Small intestine (tissue), 7 donors: ENCODE results near the gene CRYBG2. TPM values are rescaled to one million over a fixed set of nuclear protein-coding genes. Genes with fewer than 3 reads are reported as not detected.
"Not testable (repeated sequence)": the region's sequence is repeated elsewhere in the genome, so short reads cannot be mapped to it uniquely, and the experiment has no call there.

Source experiments
- DNase-seq, 2 donors: peaks; one replicate each; pipeline versions ENCODE4 v3.0.0 to v3.0.0-alpha.2; 2013
- FAIRE-seq: peaks from 2 replicates; lab custom pipeline; 2012; peaks lifted over from hg19 to GRCh38; lab: Jason Lieb, UNC
- H3K27ac ChIP-seq, 3 donors: one replicate each; pipeline ENCODE4 v1.5.1; 2013; ENCODE audit warnings: low read length in 2 of 3, mild to moderate bottlenecking in 2 of 3, control low read depth in 1 of 3, inconsistent platforms in 1 of 3, low read depth in 1 of 3, moderate library complexity in 1 of 3
- H3K27me3 ChIP-seq, 3 donors: one replicate each; pipeline ENCODE4 v1.6.1; 2013; ENCODE audit warnings: low read length in 3 of 3, inconsistent platforms in 1 of 3; ENCODE audit not compliant: control insufficient read depth in 3 of 3, insufficient read depth in 3 of 3
- H3K36me3 ChIP-seq, 3 donors: one replicate each; pipeline ENCODE4 v1.6.1; 2013; ENCODE audit warnings: low read length in 3 of 3, inconsistent platforms in 1 of 3, low read depth in 1 of 3, mild to moderate bottlenecking in 1 of 3, moderate library complexity in 1 of 3; ENCODE audit not compliant: control insufficient read depth in 3 of 3, insufficient read depth in 2 of 3
- H3K4me1 ChIP-seq, 3 donors: one replicate each; pipeline ENCODE4 v1.6.1; 2013; ENCODE audit warnings: low read length in 2 of 3, inconsistent platforms in 1 of 3, low read depth in 1 of 3, mild to moderate bottlenecking in 1 of 3, moderate library complexity in 1 of 3; ENCODE audit not compliant: control insufficient read depth in 3 of 3, insufficient read depth in 2 of 3
- H3K4me3 ChIP-seq, 3 donors: one replicate each; pipeline ENCODE4 v1.5.1; 2013; ENCODE audit warnings: low read length in 3 of 3, control low read depth in 1 of 3, inconsistent platforms in 1 of 3, low read depth in 1 of 3, mild to moderate bottlenecking in 1 of 3, moderate library complexity in 1 of 3
- H3K9me3 ChIP-seq, 2 donors: one replicate each; pipeline ENCODE4 v1.6.1; 2013; ENCODE audit warnings: low read depth in 1 of 2, low read length in 1 of 2; ENCODE audit not compliant: control insufficient read depth in 2 of 2, insufficient read depth in 1 of 2
- WGBS, 3 donors: extraction: QIAGEN DNeasy Blood & Tissue Kit; methylation state at CpG; one replicate each; pipeline ENCODE4 v1.1.7; 2013; 5-methylcytosine and 5-hydroxymethylcytosine counted together
- polyA plus RNA-seq, 4 donors: library from polyadenylated mRNA; stranded (reverse) in 3 of 4; unstranded in 1 of 4; fragments of 200-250 nt in 3 of 4; fragments of 120-200 nt in 1 of 4; gene quantifications; one replicate each; pipeline versions ENCODE4 v1.2.1 to v1.2.3, GENCODE V29; 2013
- donor health status: healthy with polysubstance abuse.
- donor health status: control.
- donor health status: control.
- donor health status: Bipolar disorder and iron deficiency.
- donor health status: healthy.

Gene CRYBG2
- polyA plus RNA-seq, 4 donors = 2.4 to 267 (median 63.7) TPM

GRCh38 chr1:26295194-26296138, 58.5 kb downstream of the CRYBG2 start:
- no peaks in the 10 kb centered on the region for H3K9me3 ChIP-seq
- FAIRE-seq = no peak
- no peak overlapping the region for H3K27ac ChIP-seq
- no peaks in the 10 kb centered on the region for H3K27me3 ChIP-seq
- WGBS, 3 donors = 88 to 90% (median 89%) methylated on average over 22 of the region's 22 CpGs
- H3K4me3 ChIP-seq = no peak overlapping the region
- no peak for DNase-seq
- H3K36me3 ChIP-seq = peaks cover 0 to 69% (median 0%) of the 10 kb centered on the region in 3 donors
- peaks cover 0 to 3% (median 0%) of the 10 kb centered on the region in 3 donors for H3K4me1 ChIP-seq

- H3K36me3 ChIP-seq = peaks cover 0 to 78% (median 0%) of the 10 kb centered on the region in 3 donors
- no peaks in the 10 kb centered on the region for H3K9me3 ChIP-seq
- H3K4me3 ChIP-seq = no peak overlapping the region
- H3K4me1 ChIP-seq = peaks cover 0 to 3% (median 0%) of the 10 kb centered on the region in 3 donors
- FAIRE-seq = no peak
- no peak for DNase-seq
- 85 to 88% (median 88%) methylated on average over 11 of the region's 11 CpGs for WGBS, 3 donors
- no peak overlapping the region for H3K27ac ChIP-seq
- no peaks in the 10 kb centered on the region for H3K27me3 ChIP-seq
Measured at GRCh38 chr1:26293911-26294463, 59.9 kb downstream of the CRYBG2 start.

GRCh38 chr1:26292735-26293134, 61.2 kb downstream of the CRYBG2 start:
- not testable (repeated sequence) for FAIRE-seq, H3K4me3 ChIP-seq, H3K27me3 ChIP-seq, H3K4me1 ChIP-seq, DNase-seq, H3K27ac ChIP-seq, H3K9me3 ChIP-seq
- H3K36me3 ChIP-seq = peaks cover 0 to 87% (median 0%) of the 10 kb centered on the region in 3 donors
- WGBS, 3 donors = 90 to 91% (median 90%) methylated on average over 4 to 5 of the region's 5 CpGs

GRCh38 chr1:26291939-26292338, 62.0 kb downstream of the CRYBG2 start:
- Histone ChIP-seq H3K4me3 (no peak overlapping the region), H3K9me3 (no peaks in the 10 kb centered on the region), H3K27me3 (no peaks in the 10 kb centered on the region), H3K27ac (peak overlapping the region in 1 of 3 donors; percentile 26), H3K4me1 (peaks cover 0 to 3% (median 0%) of the 10 kb centered on the region in 3 donors), H3K36me3 (peaks cover 0 to 82% (median 0%) of the 10 kb centered on the region in 3 donors)
- 91 to 95% (median 92%) methylated on average over 4 of the region's 4 CpGs for WGBS, 3 donors
- no peak for DNase-seq
- no peak for FAIRE-seq

- Histone ChIP-seq H3K4me1 (peaks cover 0 to 3% (median 0%) of the 10 kb centered on the region in 3 donors), H3K27ac (peak overlapping the region in 2 of 3 donors; percentile 44 to 70), H3K36me3 (peaks cover 0 to 78% (median 0%) of the 10 kb centered on the region in 3 donors), H3K27me3 (no peaks in the 10 kb centered on the region), H3K4me3 (no peak overlapping the region), H3K9me3 (no peaks in the 10 kb centered on the region)
- FAIRE-seq = no peak
- DNase-seq = no peak
- WGBS, 3 donors = 93 to 97% (median 94%) methylated on average over 2 to 3 of the region's 3 CpGs
Measured at GRCh38 chr1:26291433-26291832, 62.5 kb downstream of the CRYBG2 start.

- WGBS, 3 donors = 75 to 95% (median 92%) methylated on average over 10 to 11 of the region's 11 CpGs
- Histone ChIP-seq H3K27ac (peak overlapping the region in 2 of 3 donors; percentile 65 to 70), H3K4me3 (no peak overlapping the region), H3K36me3 (peaks cover 0 to 76% (median 0%) of the 10 kb centered on the region in 3 donors), H3K4me1 (peaks cover 0 to 3% (median 0%) of the 10 kb centered on the region in 3 donors), H3K27me3 (no peaks in the 10 kb centered on the region), H3K9me3 (no peaks in the 10 kb centered on the region)
- FAIRE-seq (no peak), DNase-seq (no peak)
Measured at GRCh38 chr1:26290882-26291261, 63.1 kb downstream of the CRYBG2 start.

- Histone ChIP-seq H3K27ac (peak overlapping the region in 2 of 3 donors; percentile 65 to 70), H3K4me1 (peaks cover 0 to 4% (median 0%) of the 10 kb centered on the region in 3 donors), H3K9me3 (no peaks in the 10 kb centered on the region), H3K4me3 (no peak overlapping the region), H3K36me3 (peaks cover 0 to 77% (median 0%) of the 10 kb centered on the region in 3 donors), H3K27me3 (no peaks in the 10 kb centered on the region)
- 70 to 84% (median 76%) methylated on average over 11 of the region's 11 CpGs for WGBS, 3 donors
- DNase-seq (no peak), FAIRE-seq (no peak)
Measured at GRCh38 chr1:26290122-26290881, 63.6 kb downstream of the CRYBG2 start.
